Neural cell (in vitro differentiated cells): Measurements from ENCODE around the gene LDB3.

ENCODE experiments used
- EP300 ChIP-seq: fragments of 450-650 bp; conservative IDR thresholded peaks from 2 replicates; pipeline ENCODE4 v1.6.1; 2014; ENCODE audit warnings: antibody characterized with exemption, mild to moderate bottlenecking, moderate library complexity; ENCODE audit not compliant: poor library complexity, severe bottlenecking
- EZH2 ChIP-seq: fragments of 200-600, 300-800 bp; shearing (Covaris generic), sonication (generic); IDR thresholded peaks from 2 replicates; pipeline ENCODE4 v1.6.1; 2014; ENCODE audit warnings: antibody characterized with exemption, low read length, borderline replicate concordance, mild to moderate bottlenecking; ENCODE audit not compliant: insufficient read depth, poor library complexity, severe bottlenecking
- POLR2AphosphoS5 ChIP-seq: IDR thresholded peaks from 2 replicates; pipeline ENCODE4 v1.6.1; 2012
- REST ChIP-seq: IDR thresholded peaks from 2 replicates; pipeline ENCODE4 v1.6.1; 2012; ENCODE audit warnings: borderline replicate concordance
- SMC3 ChIP-seq: fragments of 450-650 bp; conservative IDR thresholded peaks from 2 replicates; pipeline ENCODE4 v1.6.1; 2014; ENCODE audit warnings: antibody characterized with exemption, mild to moderate bottlenecking, moderate library complexity; ENCODE audit not compliant: poor library complexity
- TF ChIP-seq, protein P1 (sequence below): fragments of 450-650 bp; IDR thresholded peaks from 2 replicates; pipeline ENCODE4 v1.5.1; 2014; ENCODE audit warnings: antibody characterized with exemption, mild to moderate bottlenecking, moderate library complexity; ENCODE audit not compliant: poor library complexity, severe bottlenecking

DNA sequence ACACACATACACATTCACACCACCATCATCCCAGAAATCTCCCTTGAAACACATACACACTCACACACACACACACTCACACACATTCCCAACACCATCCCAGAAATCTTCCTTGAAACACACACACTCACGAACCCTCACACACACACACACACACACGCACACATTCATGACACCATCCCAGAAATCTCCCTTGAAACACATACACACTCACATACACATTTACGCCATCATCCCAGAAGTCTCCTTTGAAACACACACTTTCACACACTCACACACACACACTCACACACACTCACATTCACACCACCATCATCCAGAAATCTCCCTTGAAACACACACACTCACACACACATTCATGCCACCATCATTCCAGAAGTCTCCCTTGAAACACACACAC, 14.3 kb upstream of the LDB3 start:
- TF ChIP-seq EZH2 (no peak), SMC3 (no peak), EP300 (no peak), POLR2AphosphoS5 (no peak), REST (no peak)
- TF ChIP-seq, protein P1, sequence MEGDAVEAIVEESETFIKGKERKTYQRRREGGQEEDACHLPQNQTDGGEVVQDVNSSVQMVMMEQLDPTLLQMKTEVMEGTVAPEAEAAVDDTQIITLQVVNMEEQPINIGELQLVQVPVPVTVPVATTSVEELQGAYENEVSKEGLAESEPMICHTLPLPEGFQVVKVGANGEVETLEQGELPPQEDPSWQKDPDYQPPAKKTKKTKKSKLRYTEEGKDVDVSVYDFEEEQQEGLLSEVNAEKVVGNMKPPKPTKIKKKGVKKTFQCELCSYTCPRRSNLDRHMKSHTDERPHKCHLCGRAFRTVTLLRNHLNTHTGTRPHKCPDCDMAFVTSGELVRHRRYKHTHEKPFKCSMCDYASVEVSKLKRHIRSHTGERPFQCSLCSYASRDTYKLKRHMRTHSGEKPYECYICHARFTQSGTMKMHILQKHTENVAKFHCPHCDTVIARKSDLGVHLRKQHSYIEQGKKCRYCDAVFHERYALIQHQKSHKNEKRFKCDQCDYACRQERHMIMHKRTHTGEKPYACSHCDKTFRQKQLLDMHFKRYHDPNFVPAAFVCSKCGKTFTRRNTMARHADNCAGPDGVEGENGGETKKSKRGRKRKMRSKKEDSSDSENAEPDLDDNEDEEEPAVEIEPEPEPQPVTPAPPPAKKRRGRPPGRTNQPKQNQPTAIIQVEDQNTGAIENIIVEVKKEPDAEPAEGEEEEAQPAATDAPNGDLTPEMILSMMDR: no peak
